GM10248 (cell line): Measurements from ENCODE around the gene ABCA3.

Experiments used
- CTCF ChIA-PET: fragments of 300-600 bp; sonication (Branson Sonifier 250); formaldehyde crosslinking; extraction: SDS; loops from one replicate; lab custom pipeline; 2021; ENCODE audit warnings: antibody characterized with exemption; lab: Yijun Ruan, JAX
- POLR2A ChIA-PET: fragments of 350-650 bp; sonication (Branson Sonifier 250); formaldehyde crosslinking; extraction: SDS; loops from one replicate; lab custom pipeline; 2020; ENCODE audit warnings: antibody characterized with exemption; lab: Yijun Ruan, JAX
- DNase-seq: peaks from one replicate; pipeline ENCODE4 v3.0.0; 2012; ENCODE audit errors: extremely low spot score
- TF ChIP-seq, protein P1 (sequence below): IDR thresholded peaks from 2 replicates; pipeline ENCODE4 v1.5.1; 2012; ENCODE audit warnings: mild to moderate bottlenecking, low read depth; ENCODE audit errors: extremely low read depth, missing control alignments, control extremely low read depth

The ABCA3 gene

GRCh38 chr16:2337431-2338296 lies 2.9 kb downstream of the ABCA3 start:
- TF ChIP-seq, protein P1, sequence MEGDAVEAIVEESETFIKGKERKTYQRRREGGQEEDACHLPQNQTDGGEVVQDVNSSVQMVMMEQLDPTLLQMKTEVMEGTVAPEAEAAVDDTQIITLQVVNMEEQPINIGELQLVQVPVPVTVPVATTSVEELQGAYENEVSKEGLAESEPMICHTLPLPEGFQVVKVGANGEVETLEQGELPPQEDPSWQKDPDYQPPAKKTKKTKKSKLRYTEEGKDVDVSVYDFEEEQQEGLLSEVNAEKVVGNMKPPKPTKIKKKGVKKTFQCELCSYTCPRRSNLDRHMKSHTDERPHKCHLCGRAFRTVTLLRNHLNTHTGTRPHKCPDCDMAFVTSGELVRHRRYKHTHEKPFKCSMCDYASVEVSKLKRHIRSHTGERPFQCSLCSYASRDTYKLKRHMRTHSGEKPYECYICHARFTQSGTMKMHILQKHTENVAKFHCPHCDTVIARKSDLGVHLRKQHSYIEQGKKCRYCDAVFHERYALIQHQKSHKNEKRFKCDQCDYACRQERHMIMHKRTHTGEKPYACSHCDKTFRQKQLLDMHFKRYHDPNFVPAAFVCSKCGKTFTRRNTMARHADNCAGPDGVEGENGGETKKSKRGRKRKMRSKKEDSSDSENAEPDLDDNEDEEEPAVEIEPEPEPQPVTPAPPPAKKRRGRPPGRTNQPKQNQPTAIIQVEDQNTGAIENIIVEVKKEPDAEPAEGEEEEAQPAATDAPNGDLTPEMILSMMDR = no peak
- no peak for DNase-seq
- POLR2A ChIA-PET = interaction anchor here (1.0 kb wide), 1 partner anchor 177 kb away, joined by 6 read pairs; no protein-coding TSS in a partner anchor
- CTCF ChIA-PET = interaction anchor here (1.2 kb wide), 1 partner anchor 17 kb away, joined by 3 read pairs; no protein-coding TSS in a partner anchor

- ChIA-PET POLR2A (no interaction called here), CTCF (no interaction called here)
- TF ChIP-seq, protein P1 = no peak
- DNase-seq = no peak
Observed at GRCh38 chr16:2335286-2335895, 5.1 kb downstream of the ABCA3 start.

DNA sequence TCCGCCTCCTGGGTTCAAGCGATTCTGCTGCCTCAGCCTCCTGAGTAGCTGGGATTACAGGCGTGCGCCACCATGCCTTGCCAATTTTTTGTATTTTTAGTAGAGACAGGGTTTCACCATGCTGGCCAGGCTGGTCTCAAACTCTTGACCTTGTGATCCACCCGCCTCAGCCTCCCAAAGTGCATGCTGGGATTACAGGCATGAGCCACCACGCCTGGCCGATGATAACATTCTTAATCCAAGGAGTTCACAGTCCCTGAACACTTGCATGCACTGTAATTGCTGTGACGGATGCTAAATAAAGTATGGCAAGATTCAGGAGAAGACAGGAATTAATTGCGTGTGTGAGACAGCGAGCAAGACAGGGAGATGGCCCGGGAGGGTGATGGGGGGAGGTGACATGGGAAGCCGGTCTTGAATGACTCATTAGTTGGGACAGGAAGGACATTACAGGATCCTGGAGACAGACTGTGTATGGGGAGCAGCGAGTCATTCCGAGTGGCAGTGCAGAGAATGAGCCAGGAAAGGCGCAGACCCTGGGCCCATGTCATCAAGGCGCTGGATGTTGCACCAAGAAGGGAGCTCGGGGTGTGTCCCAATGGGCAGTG lies 6.7 kb downstream of the ABCA3 start:
- no peak for DNase-seq
- TF ChIP-seq, protein P1 = no peak
- CTCF ChIA-PET = no interaction called here
- POLR2A ChIA-PET = no interaction called here

DNA sequence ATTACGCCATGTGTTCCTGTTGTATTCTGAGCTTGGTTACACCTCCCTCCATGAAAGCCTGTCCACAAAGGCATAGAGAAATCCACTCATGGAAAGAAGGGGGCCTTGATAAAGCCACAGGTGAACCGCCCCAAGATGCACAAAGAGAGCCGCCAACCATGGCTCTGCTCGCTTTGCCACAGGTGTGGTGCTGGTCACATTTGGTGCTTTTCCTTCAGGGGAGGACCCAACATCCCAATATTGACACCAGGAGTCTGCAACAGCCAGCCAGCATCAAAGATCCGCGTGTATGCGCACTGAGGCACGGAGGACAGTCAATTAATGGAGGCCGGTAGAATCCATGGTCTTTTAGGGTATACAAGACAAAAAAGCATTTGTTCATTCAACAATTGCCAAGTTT lies 7.3 kb downstream of the ABCA3 start:
- POLR2A ChIA-PET = no interaction called here
- CTCF ChIA-PET = no interaction called here
- TF ChIP-seq, protein P1 = no peak
- DNase-seq = no peak

- no peak for DNase-seq
- ChIA-PET POLR2A (no interaction called here), CTCF (interaction anchor here (1.5 to 4.7 kb wide), 2 partner anchors 8 to 169 kb away, joined by 4 to 21 read pairs; partner anchors contain the start of gene ABCA3)
- TF ChIP-seq, protein P1 = no peak
Observed at GRCh38 chr16:2331931-2332267, 8.6 kb downstream of the ABCA3 start.

DNA sequence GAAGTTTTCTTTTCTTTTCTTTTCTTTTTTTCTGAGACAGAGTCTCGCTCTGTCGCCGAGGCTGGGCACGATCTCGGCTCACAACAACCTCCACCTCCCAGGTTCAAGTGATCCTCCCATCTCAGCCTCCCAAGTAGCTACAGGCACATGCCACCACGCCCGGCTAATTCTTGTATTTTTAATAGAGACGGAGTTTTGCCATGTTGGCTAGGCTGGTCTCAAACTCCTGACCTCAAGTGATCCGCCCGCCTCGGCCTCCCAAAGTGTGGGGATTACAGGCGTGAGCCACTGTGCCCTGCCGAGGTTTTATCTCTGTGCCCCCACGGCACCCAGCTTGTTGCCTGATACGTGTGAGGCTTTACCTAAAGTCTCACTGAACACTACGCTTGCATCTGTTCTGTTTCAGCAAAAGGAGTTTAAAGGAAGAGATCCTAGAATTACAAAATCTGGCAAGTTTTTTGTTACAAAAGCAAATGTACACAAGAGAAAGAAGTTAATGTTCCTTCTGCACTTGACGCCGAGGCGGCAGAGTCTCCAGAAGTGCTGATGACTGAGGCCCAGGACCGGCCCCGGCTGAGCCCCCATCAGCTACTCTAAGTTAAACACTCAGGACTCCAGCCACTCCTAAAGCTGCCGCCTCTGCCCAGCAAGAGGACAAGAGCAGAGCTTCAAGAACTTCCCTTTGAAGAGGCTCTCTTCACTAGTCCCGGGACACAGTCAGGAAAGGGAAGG lies 9.2 kb downstream of the ABCA3 start:
- ChIA-PET CTCF (interaction anchor here (1.5 to 4.7 kb wide), 2 partner anchors 9 to 170 kb away, joined by 4 to 21 read pairs; partner anchors contain the start of gene ABCA3), POLR2A (no interaction called here)
- TF ChIP-seq, protein P1 = no peak
- DNase-seq = no peak
